Raji (cell line): ENCODE data around the gene PCDH20.

Experiments
- POLR2A ChIP-seq: IDR thresholded peaks from 2 replicates; pipeline ENCODE4 v1.6.1; 2011; ENCODE audit warnings: low read depth, low read length, control low read depth; ENCODE audit not compliant: insufficient read depth

The PCDH20 gene

GRCh38 chr13:61415749-61416148, at the start of gene PCDH20:
Gene PCDH20 (minus strand): TSS chr13:61415849. CDS start chr13:61415158, 691 bp downstream.
- no peak for TF ChIP-seq POLR2A

DNA sequence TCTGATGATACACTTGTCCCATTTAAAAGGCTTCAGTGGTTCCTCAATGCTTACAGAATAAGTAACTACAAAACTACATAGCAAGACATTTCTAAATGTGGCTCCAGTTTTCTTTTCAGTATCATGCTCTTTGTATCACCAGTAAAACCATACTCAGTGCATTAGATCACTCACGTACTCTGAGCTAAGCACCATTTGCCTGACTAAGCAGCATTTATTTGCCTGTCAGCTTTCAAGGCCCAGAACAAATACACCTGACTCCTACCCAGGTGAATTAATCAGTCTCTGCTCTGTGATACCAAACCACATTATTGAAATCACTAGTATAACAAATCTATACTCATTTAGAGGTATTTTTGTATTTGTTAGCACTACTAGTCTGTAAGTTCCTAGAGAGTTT, 47.4 kb upstream of the PCDH20 start:
- TF ChIP-seq POLR2A, result no peak

GRCh38 chr13:61453121-61453520, 37.5 kb upstream of the PCDH20 start:
- no peak for TF ChIP-seq POLR2A

DNA sequence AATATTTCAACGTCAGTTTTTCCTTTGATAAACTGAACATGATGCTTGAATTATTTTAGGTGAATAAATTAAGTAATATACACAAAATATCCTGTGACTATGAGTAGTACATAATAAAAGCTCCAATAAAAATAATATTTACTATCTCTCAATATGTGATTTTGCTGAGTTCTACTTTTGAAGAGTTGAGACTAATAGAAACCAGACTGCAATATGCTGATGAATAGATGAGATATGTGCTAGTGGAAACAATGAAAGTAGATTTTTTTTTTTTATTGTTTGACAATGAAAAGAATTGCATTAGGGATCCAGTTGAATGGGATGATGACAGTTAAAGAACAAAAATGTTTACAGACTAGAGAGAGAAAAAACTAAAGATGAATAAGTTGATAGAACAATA, 16.4 kb upstream of the PCDH20 start:
- TF ChIP-seq POLR2A, result no peak

DNA sequence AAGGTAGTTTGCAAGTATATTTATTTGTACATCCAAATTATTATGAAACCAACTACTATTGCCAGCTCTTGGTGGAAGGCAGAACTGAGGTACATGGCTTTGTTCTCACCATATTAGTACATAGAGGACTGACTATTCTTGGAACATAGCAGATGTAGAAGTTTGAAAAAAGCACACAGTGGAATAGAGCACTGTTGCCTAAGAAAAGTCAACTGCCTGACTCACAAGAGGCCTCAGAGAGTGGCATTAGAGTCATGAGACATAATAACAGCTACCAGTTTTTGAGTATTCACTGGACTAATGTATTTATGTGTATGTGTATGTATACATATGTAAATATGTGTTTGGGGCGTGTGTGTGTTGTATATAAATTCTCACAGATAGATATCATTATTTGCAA, 8.3 kb upstream of the PCDH20 start:
- no peak for TF ChIP-seq POLR2A

- TF ChIP-seq POLR2A, result no peak
Measured at GRCh38 chr13:61417086-61417570, 1.5 kb upstream of the PCDH20 start.

DNA sequence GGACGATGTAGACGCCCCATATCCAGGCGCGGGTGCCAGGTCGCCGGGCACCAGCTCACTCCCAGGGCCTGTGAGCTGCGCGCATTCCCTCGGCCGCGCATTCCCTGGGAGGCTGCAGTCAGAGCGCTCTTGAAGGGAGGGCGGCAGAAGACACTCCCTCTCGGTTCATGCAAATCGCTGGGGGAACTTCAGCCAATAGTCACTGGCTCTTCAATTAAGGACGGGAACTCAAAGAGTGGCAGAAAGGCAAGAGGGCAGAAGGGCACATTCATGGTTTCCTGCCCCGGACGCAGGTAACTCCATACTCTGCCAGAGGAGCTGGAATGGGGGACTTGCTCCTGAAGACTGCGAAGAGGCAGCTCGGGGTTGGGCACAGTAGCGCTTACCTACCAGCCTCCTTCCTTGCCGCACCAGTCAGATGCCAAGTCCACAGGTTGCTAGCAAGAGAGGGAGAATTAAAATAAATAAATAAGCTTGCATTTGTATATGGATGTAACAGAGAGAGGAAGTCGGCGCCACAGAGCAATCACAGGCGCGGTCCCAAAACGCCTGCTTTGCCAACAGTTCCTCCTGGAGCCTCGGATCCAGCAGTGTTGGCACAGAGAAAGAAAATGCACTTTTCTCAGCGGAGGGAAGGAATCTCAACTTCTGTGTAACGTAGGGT, 459 bp downstream of the PCDH20 start:
- no peak for TF ChIP-seq POLR2A

DNA sequence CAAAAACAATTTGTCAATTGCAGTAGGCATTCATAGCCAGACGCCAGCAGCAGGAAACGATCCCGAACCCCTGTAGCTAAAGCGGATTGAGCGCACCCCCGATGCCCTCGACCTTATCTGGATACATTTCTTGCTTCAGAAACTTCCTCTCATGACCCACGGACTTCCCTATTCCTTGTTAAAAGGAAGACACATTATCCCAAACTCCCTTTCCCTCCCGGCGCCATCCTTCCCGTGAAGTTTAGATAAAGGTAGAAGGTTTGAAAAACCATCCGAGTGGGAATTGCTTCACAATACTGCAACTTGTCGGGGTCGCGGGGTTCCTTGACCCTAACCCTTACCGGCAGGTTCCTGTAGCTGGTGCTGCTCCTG, 977 bp downstream of the PCDH20 start:
- no peak for TF ChIP-seq POLR2A

DNA sequence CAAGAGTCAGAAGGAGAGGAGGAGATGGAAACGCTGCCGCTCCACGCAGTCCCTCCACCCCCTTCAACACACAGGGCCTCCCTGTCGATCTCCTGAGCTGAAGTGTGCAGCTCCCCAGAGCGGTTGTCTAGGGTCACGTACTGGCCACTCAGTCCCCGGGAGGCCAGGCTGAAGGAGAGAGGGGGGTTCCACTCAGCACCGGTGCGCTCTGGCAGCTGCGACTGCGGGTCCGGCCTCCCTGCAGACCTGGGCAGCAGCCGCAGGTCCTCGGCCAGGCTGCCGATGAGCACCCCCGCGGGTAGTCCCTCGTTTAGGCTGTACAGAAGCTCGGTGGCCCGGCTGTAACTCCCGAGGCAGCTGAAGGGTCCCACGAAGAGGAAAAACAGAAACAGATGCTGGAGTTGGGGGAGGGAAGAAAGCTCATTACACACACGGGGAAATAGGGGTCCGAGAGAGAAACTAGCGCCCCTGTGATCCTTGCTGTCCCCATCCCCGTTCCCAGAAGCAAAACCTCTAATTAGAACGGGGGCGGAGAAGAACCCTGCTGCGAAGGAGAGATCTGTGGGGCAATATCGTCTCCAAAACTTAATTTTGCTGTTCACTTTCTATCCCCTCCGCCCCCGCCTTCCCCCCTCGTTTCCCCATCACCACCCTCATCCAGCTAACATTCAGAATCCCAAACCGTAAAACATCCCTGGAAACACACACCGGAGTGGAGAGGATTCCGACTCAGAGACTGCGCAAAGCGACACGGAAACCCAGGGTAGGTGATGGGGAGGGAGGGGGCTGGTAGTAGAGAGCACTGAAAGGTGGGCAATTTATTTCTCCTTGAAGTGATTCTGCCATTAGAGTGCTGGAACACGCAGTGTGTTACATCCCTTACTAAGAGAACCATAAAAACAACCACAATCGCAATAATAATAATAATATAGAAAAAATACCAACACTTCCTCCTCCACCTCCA, 1.8 kb downstream of the PCDH20 start:
- no peak for TF ChIP-seq POLR2A

- TF ChIP-seq POLR2A, result no peak
Measured at GRCh38 chr13:61410669-61411297, 4.9 kb downstream of the PCDH20 start.

DNA sequence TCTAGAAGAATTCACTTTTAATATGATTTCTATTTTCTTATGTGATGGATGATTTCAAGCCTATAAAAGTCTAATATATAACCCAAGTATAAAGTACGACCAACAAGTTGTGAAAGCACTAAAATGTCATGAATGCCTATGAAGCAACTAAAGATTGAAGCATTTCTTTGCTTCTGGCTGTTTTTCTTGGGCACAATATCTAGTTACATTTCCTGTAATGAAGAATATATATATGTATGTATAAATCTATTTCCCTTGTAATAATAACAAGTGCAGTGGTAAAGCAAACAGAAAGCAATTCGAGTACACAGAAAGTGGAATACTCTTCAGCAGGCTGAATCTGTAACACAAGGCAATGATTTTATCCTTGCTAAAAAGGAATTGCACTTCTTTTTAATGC, 5.4 kb downstream of the PCDH20 start:
- TF ChIP-seq POLR2A, result no peak

DNA sequence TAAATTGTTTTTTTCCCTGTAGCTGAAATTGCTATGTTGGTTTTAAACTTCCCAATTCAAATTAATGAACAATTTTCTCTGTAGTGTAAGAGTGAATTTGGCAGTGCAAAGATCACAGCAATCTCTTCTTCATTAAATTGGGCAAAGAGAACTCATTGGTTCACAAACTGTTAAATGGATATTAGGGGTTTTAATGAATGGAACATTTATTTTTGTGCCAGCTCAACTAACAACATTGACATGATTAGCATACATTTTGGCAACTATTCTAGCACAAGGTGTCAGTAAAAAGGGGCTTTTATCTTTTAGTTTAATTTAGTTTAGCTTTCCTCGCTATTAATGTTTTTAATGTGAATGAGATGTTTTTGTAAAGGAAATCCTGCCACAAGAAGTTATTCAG, 7.1 kb downstream of the PCDH20 start:
- no peak for TF ChIP-seq POLR2A

DNA sequence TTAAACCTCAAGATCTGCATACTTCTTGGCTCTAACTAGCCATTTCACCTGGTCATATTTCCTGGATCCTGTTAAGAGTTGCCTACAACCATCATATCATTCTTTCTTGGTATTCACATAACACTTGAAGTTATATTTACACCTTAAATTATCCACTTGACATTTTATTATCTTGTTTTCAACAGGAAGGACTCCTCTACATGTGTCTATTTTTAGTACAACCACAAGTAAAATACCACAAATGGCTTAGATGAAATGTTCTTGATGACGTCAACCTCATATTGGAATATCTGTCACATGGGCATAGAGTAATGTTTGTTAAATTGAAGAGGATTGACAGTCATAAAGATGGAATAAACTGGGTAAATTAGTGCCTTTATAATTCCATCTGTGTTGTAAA, 9.4 kb downstream of the PCDH20 start:
- no peak for TF ChIP-seq POLR2A

DNA sequence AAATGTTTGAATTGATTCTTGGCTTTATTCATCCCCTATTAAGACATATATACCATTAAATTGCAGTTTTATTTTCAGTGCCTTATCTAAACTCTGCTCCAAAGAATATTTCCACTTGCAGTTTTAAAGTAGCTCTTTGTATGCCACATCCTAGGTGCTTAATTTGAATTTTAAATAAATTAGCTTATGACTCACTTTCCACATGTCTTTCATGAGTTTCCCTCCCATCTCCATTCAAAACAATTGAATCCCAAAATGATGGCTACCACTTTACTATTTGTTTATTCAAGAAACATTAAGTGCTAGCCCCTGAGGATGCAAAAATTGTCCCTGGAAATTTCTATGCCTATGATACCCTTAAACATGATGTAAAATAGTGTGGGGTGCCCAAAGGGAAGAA, 19.5 kb downstream of the PCDH20 start:
- TF ChIP-seq POLR2A, result no peak

GRCh38 chr13:61391426-61391825, 24.2 kb downstream of the PCDH20 start:
- TF ChIP-seq POLR2A, result no peak

DNA sequence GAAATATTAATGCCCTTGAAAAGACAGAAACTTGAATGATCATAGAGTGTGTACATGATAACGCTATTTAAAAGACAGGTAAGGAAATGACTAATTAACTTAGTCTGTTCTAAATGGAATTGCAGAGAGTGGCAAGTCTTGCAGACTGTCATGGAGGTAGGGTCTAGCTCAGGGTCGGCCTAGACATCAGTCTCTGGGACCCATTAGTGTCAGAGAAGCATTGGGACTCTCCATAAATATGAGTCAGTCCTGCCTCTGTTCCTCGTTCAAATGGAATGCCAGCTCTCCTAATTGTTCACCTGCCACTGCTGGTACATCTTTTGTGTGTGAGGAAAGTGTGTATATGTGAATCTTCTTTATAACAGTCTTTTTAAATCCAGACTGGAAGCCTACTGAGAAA, 28.0 kb downstream of the PCDH20 start:
- TF ChIP-seq POLR2A, result no peak
